T-helper 9 cell (primary cell): Measurements from ENCODE around the gene AHRR.

Source experiments
- DNase-seq: peaks from one replicate; pipeline ENCODE4 v3.0.0-alpha.2; 2020

The AHRR gene

GRCh38 chr5:417301-418161, 96.0 kb downstream of the AHRR start:
- DNase-seq, result no peak

DNA sequence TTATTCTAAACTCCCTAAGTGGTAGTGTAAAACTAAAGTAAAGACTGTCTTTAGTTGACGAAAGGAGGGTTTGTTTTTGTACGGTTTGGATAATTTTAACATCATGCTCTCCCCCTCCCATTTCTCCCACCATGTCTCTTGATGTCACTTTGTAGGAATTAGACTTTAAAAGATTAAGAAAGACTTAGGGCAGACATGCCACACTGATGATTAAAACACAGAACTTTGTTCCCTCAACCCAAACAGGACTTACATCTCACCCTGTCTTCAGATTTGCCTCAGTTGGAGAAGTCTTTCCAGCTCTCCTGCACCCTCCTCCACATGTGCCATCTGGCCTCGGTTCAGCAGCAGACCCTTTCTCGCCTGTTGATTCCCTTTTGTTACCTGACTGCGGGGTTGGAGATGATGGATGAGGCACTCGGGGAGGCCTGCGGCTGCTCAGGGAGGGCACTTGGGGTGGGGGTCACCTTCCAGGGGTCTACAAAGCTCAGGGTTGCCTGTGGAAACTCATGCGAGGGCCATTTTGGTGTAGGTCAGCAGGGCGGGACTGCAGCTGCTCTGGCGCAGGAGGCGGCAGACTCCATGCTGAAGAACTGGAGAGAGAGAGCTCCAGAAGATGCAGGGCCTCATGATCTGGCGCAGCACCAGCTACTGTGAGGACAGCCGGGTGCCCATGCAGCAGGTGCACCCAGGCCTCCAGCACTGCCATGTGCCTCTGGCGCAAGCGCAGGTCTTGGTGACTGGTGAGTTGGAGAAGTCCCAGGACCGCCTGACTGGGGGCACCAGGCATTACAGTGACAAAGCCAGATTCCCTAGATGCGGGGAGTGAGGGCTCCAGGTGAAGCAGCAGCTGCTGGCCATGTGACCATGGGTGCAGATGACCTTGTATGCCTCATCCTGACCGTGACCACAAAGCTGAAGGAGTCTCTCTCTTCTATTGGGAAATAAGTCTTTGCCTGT, 96.9 kb downstream of the AHRR start:
- DNase-seq, result no peak

GRCh38 chr5:419970-420369, 98.5 kb downstream of the AHRR start:
- no peak for DNase-seq

DNA sequence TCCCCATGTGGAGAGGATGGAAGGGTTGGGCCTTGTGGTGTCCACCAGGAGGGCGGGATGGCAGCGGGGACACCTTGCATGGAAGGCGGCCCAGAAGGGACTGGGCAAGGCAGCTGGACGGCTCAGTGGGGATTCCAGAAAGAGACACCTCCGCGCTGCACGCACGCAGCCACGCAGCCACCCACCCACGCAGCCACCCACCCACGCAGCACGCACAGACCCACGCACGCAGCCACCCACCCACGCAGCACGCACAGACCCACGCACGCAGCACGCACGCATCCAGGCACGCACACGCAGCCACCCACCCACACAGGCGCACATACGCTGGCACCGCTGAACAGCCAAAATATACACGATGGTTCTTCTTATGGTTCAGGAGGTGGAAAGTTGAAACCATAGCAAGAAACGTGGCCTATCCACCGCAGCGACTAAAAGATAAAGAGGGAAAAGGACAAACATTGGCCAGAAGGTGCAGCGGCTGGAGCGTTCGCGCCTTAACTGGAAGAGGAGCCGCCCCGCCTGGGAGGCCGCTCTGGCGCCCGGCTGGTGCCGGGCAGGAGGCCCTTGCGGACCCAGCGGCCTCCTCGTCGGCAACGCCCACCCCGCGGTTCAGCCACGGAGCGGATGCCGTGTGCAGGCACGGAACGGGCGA, 99.2 kb downstream of the AHRR start:
- DNase-seq, result no peak

GRCh38 chr5:421287-421880, 99.9 kb downstream of the AHRR start:
- no peak for DNase-seq

DNA sequence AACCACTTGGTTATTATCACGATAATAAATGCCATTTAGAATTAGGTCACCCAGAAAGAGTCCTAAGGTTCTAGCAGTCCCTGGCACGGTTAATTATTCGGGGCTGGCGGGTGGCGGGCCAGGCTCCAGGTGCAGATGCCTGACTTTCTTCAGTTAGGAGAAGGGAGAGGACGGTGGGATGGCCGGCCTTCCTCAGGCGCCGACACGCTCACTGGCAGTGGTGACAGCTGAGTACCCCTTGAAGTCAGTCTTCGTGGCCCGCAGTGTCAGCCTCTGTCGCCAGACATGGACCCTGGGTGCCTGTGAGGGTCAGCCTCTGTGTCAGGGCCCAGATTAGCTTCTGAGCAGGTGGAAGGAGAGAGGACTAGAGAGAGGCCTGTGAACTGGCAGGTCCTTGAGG, 100.4 kb downstream of the AHRR start:
- DNase-seq, result no peak

DNA sequence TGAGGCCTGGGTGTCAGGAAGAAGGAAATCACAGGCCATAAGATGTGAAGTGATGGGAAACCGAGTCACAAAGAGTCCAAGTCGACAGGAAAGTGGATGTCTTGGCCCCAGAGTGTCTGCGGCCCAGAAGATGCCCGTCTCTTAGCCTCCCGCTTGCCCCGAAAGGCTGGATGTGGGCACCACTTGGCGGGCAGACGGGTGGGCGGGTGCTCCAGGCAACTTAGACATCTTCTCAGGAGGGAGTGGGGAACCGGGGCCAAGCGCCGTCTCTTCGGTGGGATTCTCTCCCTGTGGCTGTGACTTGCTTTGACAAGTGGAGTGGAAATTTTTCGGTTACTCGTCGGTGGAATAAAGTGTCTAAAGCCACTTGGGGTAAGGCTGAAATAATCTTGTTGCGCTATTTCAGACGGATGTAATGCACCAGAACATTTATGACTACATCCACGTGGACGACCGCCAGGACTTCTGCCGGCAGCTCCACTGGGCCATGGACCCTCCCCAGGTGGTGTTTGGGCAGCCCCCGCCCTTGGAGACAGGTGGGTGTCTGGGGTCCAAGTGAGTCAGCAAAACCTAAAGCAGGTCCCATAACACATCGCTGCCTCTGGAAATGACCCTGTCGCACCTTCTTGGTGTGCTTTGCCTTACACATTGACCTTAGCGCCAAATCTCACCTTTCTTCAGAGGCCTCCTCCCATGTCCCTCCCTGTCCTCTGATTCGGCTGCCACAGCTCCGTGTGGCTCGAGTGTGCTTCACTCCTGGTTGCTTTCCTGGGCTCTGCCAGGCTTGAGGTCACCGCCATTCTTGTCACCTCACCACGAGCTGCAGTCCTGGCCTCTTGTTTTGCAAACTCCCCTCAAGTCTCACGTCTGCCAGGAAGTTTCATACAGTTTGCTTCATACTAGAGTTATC, 101.1 kb downstream of the AHRR start:
- DNase-seq, result no peak

GRCh38 chr5:423233-423565, 101.7 kb downstream of the AHRR start:
- DNase-seq, result no peak

- no peak for DNase-seq
These were observed 102.2 kb downstream of the AHRR start for GRCh38 chr5:423626-424261.

DNA sequence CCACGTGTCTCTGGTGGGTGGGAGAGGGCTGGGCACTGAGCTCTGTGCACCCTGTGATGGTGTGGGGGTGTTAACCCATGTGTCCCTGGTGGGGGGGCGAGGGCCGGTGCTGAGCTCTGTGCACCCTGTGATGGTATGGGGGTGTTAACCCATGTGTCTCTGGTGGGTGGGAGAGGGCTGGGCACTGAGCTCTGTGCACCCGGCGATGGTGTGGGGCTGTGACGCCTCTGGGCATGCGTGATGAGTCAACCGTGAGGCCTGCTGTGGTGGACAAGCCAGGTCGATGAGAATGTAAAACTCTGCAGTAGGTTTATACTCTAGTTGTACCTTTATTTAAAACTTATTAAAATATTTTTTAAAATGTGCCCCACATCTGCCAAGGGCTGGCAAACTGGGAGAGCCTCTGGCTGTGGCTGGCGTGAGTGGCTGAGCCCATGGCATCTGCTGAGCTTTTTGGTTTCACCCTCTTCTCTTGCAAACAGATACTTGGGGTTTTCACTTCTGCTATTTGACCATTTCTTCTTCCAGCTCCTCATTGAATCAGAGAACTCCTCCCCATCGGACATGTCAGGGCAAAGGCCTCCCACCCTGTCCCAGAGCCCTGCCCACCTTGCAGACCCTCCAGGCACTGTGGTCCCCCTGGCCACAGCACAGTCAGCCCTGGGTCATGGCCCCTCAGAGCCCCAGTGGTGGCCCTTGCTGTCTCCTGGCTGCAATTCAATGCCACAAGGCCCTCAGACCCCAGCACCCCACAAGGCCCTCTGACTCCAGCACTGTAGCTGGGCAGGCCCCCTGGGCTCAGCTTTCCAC, 103.0 kb downstream of the AHRR start:
- DNase-seq, result no peak

DNA sequence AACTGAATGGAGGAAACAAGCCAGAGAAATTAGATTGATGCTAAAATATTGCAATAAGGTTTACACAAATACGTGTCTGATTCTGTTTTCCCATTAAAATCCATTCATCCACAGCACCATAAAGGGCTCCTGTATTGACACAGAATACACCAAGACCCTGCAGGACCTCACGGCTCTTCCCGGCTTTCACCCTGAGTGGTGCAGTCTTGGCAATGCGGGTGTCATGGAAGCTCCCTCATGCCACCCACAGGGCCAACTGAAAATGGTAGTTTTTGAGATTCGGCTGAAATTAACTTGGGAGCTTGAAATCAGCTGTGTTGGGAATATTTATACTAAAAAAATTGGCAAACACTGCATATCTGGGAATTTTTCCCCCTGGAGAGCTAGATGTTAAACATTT, 104.2 kb downstream of the AHRR start:
- no peak for DNase-seq

DNA sequence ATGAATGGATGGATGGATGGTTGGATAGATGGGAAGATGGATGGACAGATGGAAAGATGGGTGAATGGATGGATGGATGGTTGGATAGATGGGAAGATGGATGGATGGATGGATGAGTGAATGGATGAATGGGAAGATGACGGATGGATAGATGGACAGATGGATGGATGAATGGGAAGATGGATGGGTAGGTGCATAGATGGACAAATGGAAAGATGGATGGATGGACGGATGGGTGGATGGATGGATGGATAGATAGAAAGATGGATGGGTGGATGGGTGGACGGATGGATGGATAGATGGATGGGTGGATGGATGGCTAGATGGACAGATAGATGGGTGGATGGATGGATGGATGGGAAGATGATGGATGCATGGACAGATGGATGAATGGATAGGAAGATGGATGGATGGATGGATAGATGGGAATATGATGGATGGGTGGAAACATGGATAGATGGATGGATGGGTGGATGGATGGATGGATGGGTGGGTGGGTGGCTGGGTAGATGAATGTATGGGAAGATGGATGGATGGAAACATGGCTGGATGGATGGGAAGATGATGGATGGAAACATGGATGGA, 105.0 kb downstream of the AHRR start:
- DNase-seq, result no peak

GRCh38 chr5:427415-428087, 106.0 kb downstream of the AHRR start:
- no peak for DNase-seq

GRCh38 chr5:428219-428618, 106.7 kb downstream of the AHRR start:
- DNase-seq, result no peak

- DNase-seq, result no peak
These were observed 107.4 kb downstream of the AHRR start for GRCh38 chr5:428754-429452.

DNA sequence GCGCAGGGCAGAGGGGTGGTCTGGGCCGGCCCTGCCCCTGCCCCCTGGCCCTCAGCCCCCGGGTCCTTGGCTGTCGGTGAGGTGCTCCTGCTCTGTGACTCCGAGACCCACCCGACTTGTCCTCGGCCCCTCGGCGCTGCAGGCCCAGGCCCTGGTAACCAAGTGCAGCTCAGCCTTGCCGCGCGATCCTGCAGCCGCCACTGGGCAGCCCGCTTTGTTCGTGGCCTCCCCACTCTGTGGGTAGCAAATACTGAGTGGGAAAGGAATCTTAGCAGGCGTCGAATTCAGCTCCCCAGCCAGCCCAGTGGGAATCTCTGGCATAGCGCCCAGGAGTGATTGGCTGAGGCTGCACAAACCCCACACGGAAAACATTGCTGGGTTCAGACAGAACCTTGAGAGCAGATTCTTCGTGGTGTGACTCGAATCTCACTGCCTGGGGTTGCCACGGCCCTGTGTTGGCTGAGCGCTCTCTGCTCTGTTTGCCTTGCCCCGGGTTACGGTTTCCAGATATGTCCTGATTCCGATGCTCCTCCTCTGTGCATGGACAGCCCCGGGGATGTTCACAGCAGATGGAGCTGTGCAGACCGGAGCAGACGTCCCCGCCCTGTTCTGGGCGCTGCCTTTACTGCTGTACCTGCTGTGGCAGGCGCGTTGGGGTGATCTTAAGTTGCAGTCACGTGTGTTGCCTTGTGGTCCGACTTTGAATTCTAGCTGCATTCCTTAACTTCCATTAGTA, 108.1 kb downstream of the AHRR start:
- no peak for DNase-seq

DNA sequence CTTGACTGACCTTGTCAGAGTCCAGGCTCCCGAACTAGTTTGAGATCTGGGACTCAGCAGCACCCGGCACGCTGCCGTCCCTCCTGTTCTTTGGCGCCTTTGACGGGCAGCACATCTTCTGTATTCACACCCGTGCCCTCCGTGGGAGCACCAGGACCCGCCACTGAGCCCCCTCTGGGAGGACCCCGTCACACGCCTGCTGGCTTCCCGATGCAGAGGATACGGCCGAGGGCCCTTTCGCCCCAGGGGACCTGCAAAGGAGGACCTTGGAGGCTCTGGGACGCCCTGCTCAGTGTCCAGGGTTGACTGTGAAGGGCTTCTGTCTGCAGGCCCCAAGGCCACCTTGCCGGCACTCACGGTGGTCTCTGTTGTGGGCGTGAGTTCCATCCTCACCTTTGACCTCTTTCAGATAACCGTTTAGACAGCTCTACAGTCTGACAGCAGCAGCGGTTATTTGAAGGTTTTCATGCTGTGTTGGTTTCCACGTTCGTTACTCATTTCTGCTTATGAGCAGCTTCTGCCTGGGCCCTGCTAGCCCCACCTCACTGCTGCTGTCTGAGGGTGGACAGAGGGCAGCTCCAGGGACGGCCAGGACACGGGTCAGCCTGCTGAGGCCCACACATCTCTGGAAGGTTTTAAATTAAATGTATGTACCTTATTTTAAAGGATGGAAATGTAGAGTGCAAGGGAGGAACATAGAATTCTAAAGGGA, 108.9 kb downstream of the AHRR start:
- no peak for DNase-seq
